Upper lobe of left lung (tissue), 4 donors: ENCODE results near the gene BAX.

Experiments
- CTCF ChIP-seq, 6 experiments: fragments of 450-650 bp in 4 of 6; fragments of 200-600 bp in 2 of 6; sonication (generic) in 2 of 6; IDR thresholded peaks; one replicate each; pipeline ENCODE4 v1.5.1; 2016 to 2019; ENCODE audit warnings: antibody characterized with exemption in 6 of 6
- EP300 ChIP-seq, 4 donors: sonication (generic); formaldehyde crosslinking; IDR thresholded peaks; one replicate each; pipeline ENCODE4 v1.5.1; 2017; ENCODE audit warnings: antibody characterized with exemption in 4 of 4, control low read depth in 2 of 4

- TF ChIP-seq CTCF (IDR thresholded peaks at IDR 0.05): no peak
- TF ChIP-seq EP300 (IDR thresholded peaks at IDR 0.05): no peak
These were observed 9.7 kb downstream of the BAX start for GRCh38 chr19:48964205-48965039.
